A549 (cell line): ENCODE measurements around the gene BICD2. TPM values are rescaled to one million over a fixed set of nuclear protein-coding genes. Genes with fewer than 3 reads are reported as not detected.

ENCODE experiments used
- ATAC-seq, 2 experiments: fragments of 200-7000 bp in 1 of 2; fragments of >200 bp in 1 of 2; cut with Nextera tagmentation in 1 of 2; cut with Tn5 transposase in 1 of 2; 3 replicates each; pipeline versions ENCODE4 v1.8.0 to v1.9.1; 2018 to 2020; ENCODE audit warnings: mild to moderate bottlenecking in 1 of 2, moderate library complexity in 1 of 2
- CTCF ChIA-PET: fragments of 300-600 bp; sonication (Branson Sonifier 250); formaldehyde crosslinking; extraction: SDS; loops from one replicate; lab custom pipeline; 2021; ENCODE audit warnings: antibody characterized with exemption, inconsistent platforms; lab: Yijun Ruan, JAX
- POLR2A ChIA-PET: fragments of 350-600 bp; formaldehyde crosslinking; extraction: SDS; loops from one replicate; lab custom pipeline; 2021; ENCODE audit warnings: antibody characterized with exemption, inconsistent platforms; lab: Yijun Ruan, JAX
- DNase-seq, 2 experiments: peaks; one replicate each; pipeline versions ENCODE4 v3.0.0 to v3.0.0-alpha.2; 2011 to 2016; ENCODE audit warnings: low read depth in 1 of 2, low spot score in 1 of 2
- FAIRE-seq: peaks from 2 replicates; lab custom pipeline; 2011; peaks lifted over from hg19 to GRCh38; lab: Jason Lieb, UNC
- H3K27ac ChIP-seq, 2 experiments: fragments of >200 bp; sonication (Bioruptor Twin); formaldehyde crosslinking; 3 replicates each; pipeline ENCODE4 v1.5.1; 2016 to 2017
- H3K4me1 ChIP-seq: fragments of >200 bp; sonication (Bioruptor Twin); formaldehyde crosslinking; 3 replicates; pipeline ENCODE4 v1.6.1; 2016
- H3K4me2 ChIP-seq: fragments of >200 bp; sonication (Bioruptor Twin); formaldehyde crosslinking; 3 replicates; pipeline ENCODE4 v1.6.1; 2016
- H3K4me3 ChIP-seq: fragments of >200 bp; sonication (Bioruptor Twin); formaldehyde crosslinking; 3 replicates; pipeline ENCODE4 v1.5.1; 2016
- H3K9me3 ChIP-seq: fragments of >200 bp; sonication (Bioruptor Twin); formaldehyde crosslinking; 3 replicates; pipeline ENCODE4 v1.6.1; 2016
- CEBPB ChIP-seq, 2 experiments: fragments of >200 bp in 1 of 2; sonication (Bioruptor Twin) in 1 of 2; formaldehyde crosslinking in 1 of 2; IDR thresholded peaks; 2 replicates each; pipeline ENCODE4 v1.6.1; 2012 to 2016
- EHF ChIP-seq: fragments of 250-450 bp; sonication (Bioruptor Pico); IDR thresholded peaks from 2 replicates; pipeline ENCODE4 v1.5.0; 2020; ENCODE audit warnings: mild to moderate bottlenecking
- EP300 ChIP-seq, 2 experiments: fragments of >200 bp; sonication (Bioruptor Twin); formaldehyde crosslinking; IDR thresholded peaks; 2 replicates in 1 of 2; 3 replicates in 1 of 2; pipeline ENCODE4 v1.6.1; 2016 to 2017
- FOSB ChIP-seq: fragments of 250-450 bp; sonication (Bioruptor Pico); IDR thresholded peaks from 2 replicates; pipeline ENCODE4 v1.5.0; 2020; ENCODE audit warnings: mild to moderate bottlenecking, moderate library complexity
- FOXS1 ChIP-seq: fragments of 250-450 bp; sonication (Bioruptor Pico); IDR thresholded peaks from 2 replicates; pipeline ENCODE4 v1.5.0; 2020; ENCODE audit warnings: mild to moderate bottlenecking, moderate library complexity
- GATA3 ChIP-seq: IDR thresholded peaks from 2 replicates; pipeline ENCODE4 v1.6.1; 2012; ENCODE audit warnings: borderline replicate concordance
- HDAC2 ChIP-seq: fragments of 200-600 bp; sonication (generic); IDR thresholded peaks from 2 replicates; pipeline ENCODE4 v1.6.1; 2016
- HES2 ChIP-seq: fragments of >200 bp; sonication (Bioruptor Twin); formaldehyde crosslinking; IDR thresholded peaks from 2 replicates; pipeline ENCODE4 v1.6.1; 2016
- HEYL ChIP-seq: fragments of 250-450 bp; sonication (Bioruptor Pico); IDR thresholded peaks from 2 replicates; pipeline ENCODE4 v1.8.0; 2021; ENCODE audit warnings: mild to moderate bottlenecking, moderate library complexity
- HMGXB4 ChIP-seq: fragments of 250-450 bp; sonication (Bioruptor Pico); IDR thresholded peaks from 2 replicates; pipeline ENCODE4 v1.5.0; 2021; ENCODE audit warnings: mild to moderate bottlenecking, moderate library complexity, borderline replicate concordance
- HOXA7 ChIP-seq: fragments of 250-450 bp; sonication (Bioruptor Pico); IDR thresholded peaks from 2 replicates; pipeline ENCODE4 v1.5.0; 2020; ENCODE audit warnings: mild to moderate bottlenecking, moderate library complexity
- JUNB ChIP-seq: fragments of >200 bp; sonication (Bioruptor Twin); formaldehyde crosslinking; IDR thresholded peaks from 2 replicates; pipeline ENCODE4 v1.6.1; 2016
- MAFK ChIP-seq: fragments of 450-650 bp; IDR thresholded peaks from 2 replicates; pipeline ENCODE4 v1.6.1; 2014; ENCODE audit not compliant: partially characterized antibody
- MAX ChIP-seq: IDR thresholded peaks from 2 replicates; pipeline ENCODE4 v1.6.1; 2012
- NFE2L2 ChIP-seq: fragments of 150-350 bp; conservative IDR thresholded peaks from 2 replicates; pipeline ENCODE4 v1.6.1; 2014; ENCODE audit warnings: low read length
- NPAS2 ChIP-seq: fragments of 250-450 bp; sonication (Bioruptor Pico); IDR thresholded peaks from 2 replicates; pipeline ENCODE4 v1.8.0; 2022; ENCODE audit warnings: mild to moderate bottlenecking, moderate library complexity, borderline replicate concordance
- POLR2AphosphoS2 ChIP-seq: conservative IDR thresholded peaks from 2 replicates; pipeline ENCODE4 v1.6.1; 2012; ENCODE audit warnings: low read length, improper control_type of control experiment, inconsistent platforms
- RARB ChIP-seq: fragments of 250-450 bp; sonication (Bioruptor Pico); IDR thresholded peaks from 2 replicates; pipeline ENCODE4 v1.8.0; 2021; ENCODE audit warnings: mild to moderate bottlenecking, moderate library complexity
- TFCP2L1 ChIP-seq: fragments of 250-450 bp; sonication (Bioruptor Pico); IDR thresholded peaks from 2 replicates; pipeline ENCODE4 v1.5.0; 2021; ENCODE audit warnings: mild to moderate bottlenecking
- TP53 ChIP-seq: fragments of 250-450 bp; sonication (Bioruptor Pico); IDR thresholded peaks from 2 replicates; pipeline ENCODE4 v1.5.0; 2021; ENCODE audit warnings: mild to moderate bottlenecking, moderate library complexity
- ZFP36 ChIP-seq: fragments of 450-650 bp; IDR thresholded peaks from 2 replicates; pipeline ENCODE4 v1.6.1; 2014; ENCODE audit warnings: borderline replicate concordance; ENCODE audit not compliant: partially characterized antibody
- ZNF302 ChIP-seq: fragments of 250-450 bp; sonication (Bioruptor Pico); IDR thresholded peaks from 2 replicates; pipeline ENCODE4 v1.9.0; 2021; ENCODE audit warnings: inconsistent platforms, mild to moderate bottlenecking, moderate library complexity
- ZSCAN20 ChIP-seq: fragments of 250-450 bp; sonication (Bioruptor Pico); IDR thresholded peaks from 2 replicates; pipeline ENCODE4 v1.8.0; 2022; ENCODE audit warnings: mild to moderate bottlenecking, moderate library complexity
- WGBS: methylation state at CpG from one replicate; pipeline ENCODE4 v1.1.6; 2017; ENCODE audit errors: missing lambda C conversion rate; 5-methylcytosine and 5-hydroxymethylcytosine counted together
- polyA plus RNA-seq, 4 experiments: library from polyadenylated mRNA; depleted of rRNA in 3 of 4; stranded (reverse); fragments of >200 nt; fragmentation: RNase III in 1 of 4; extraction: RNeasy Plus Mini Kit Qiagen cat#74134 plus additional on column Dnase treatment in 1 of 4; gene quantifications; 2 replicates in 3 of 4; 3 replicates in 1 of 4; pipeline ENCODE4 v1.2.3, GENCODE V29; 2011 to 2017
- TF ChIP-seq, protein P1 (sequence below): fragments of >200 bp; sonication (Bioruptor Twin); formaldehyde crosslinking; IDR thresholded peaks from 3 replicates; pipeline ENCODE4 v1.5.1; 2016

The BICD2 gene
- polyA plus RNA-seq, 2 of the 4 experiments (the other 2 are of a cell fraction): 10.2 to 26.1 TPM

DNA sequence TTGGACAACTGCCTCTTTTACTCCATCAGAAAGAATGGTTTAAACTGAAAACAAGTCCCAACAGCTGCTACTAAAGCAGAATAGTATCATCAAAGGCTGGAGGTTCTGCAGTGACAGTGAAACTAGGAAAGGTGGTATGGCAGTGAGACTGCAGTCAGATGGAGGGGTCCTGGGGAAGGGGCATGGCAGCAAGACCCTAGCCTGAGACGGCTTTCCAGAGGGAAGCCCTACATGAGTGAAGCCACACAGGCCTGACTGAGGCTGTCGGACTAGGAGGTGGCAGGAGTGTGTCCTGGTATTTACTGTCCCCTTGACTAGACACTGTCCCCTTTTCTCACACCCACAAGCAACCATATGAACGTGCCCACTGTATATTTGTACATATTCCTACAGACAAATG is 54.3 kb downstream of the BICD2 start:
- Histone ChIP-seq H3K27ac (no peak overlapping the region), H3K4me1 (no peaks in the 10 kb centered on the region), H3K4me3 (no peak overlapping the region), H3K9me3 (no peaks in the 10 kb centered on the region), H3K4me2 (no peak overlapping the region)
- no peak for ATAC-seq
- DNase-seq: no peak
- CTCF ChIA-PET: interaction anchor here (1.3 kb wide), 1 partner anchor 9 kb away, joined by 3 read pairs; no protein-coding TSS in a partner anchor
- WGBS: 94% methylated on average over 3 of the region's 3 CpGs
- FAIRE-seq: no peak
- POLR2A ChIA-PET: no interaction called here
- TF ChIP-seq FOSB (no peak), GATA3 (no peak), TP53 (CRISPR knock-in tag) (no peak), TFCP2L1 (no peak), HES2 (no peak), HOXA7 (CRISPR knock-in tag) (no peak), CEBPB (IDR thresholded peaks at IDR 0.05) (no peak), FOXS1 (CRISPR knock-in tag) (no peak), EP300 (IDR thresholded peaks at IDR 0.05) (no peak), EHF (CRISPR knock-in tag) (no peak), HEYL (CRISPR knock-in tag) (no peak), RARB (CRISPR knock-in tag) (no peak), POLR2AphosphoS2 (no peak)
- TF ChIP-seq, protein P1, sequence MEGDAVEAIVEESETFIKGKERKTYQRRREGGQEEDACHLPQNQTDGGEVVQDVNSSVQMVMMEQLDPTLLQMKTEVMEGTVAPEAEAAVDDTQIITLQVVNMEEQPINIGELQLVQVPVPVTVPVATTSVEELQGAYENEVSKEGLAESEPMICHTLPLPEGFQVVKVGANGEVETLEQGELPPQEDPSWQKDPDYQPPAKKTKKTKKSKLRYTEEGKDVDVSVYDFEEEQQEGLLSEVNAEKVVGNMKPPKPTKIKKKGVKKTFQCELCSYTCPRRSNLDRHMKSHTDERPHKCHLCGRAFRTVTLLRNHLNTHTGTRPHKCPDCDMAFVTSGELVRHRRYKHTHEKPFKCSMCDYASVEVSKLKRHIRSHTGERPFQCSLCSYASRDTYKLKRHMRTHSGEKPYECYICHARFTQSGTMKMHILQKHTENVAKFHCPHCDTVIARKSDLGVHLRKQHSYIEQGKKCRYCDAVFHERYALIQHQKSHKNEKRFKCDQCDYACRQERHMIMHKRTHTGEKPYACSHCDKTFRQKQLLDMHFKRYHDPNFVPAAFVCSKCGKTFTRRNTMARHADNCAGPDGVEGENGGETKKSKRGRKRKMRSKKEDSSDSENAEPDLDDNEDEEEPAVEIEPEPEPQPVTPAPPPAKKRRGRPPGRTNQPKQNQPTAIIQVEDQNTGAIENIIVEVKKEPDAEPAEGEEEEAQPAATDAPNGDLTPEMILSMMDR: no peak

DNA sequence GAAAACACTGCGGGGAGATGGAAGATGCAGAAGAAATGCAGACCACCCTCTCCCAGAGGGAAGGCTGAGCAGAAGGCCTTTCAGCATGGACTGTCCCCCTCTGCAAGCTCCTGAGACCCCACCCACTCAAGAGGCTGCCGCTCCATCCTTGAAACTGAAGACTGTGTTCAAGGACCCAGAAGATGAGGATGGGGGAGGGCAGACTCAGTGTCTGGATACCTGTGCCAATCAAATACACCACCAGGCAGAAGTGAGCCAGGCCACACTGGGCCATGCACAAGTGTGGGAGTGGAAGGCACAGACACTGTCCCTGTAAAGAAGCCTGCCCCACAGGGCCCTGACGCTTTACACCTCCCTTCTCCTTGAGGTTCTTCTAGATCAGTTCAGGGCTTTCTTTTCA is 54.7 kb downstream of the BICD2 start:
- TF ChIP-seq CEBPB (IDR thresholded peaks at IDR 0.05) (no peak), MAFK (no peak), EP300 (IDR thresholded peaks at IDR 0.05) (no peak), RARB (CRISPR knock-in tag) (no peak), ZSCAN20 (CRISPR knock-in tag) (no peak), NFE2L2 (no peak), NPAS2 (CRISPR knock-in tag) (no peak), ZFP36 (no peak), POLR2AphosphoS2 (no peak), MAX (no peak), HMGXB4 (no peak), ZNF302 (no peak), JUNB (no peak), HDAC2 (no peak)
- TF ChIP-seq, all 56 proteins: peak for 0
- no peaks in the 10 kb centered on the region for H3K4me1 ChIP-seq
- no peak for FAIRE-seq
- WGBS: 84% methylated on average over 3 of the region's 3 CpGs
- no peak for ATAC-seq
- H3K9me3 ChIP-seq: no peaks in the 10 kb centered on the region
- POLR2A ChIA-PET: no interaction called here
- H3K27ac ChIP-seq: no peak overlapping the region
- no peak overlapping the region for H3K4me2 ChIP-seq
- H3K4me3 ChIP-seq: no peak overlapping the region
- no peak for DNase-seq
- CTCF ChIA-PET: interaction anchor here (1.3 kb wide), 1 partner anchor 9 kb away, joined by 3 read pairs; no protein-coding TSS in a partner anchor
